Measurements from ENCODE around the gene ANKRD11.
"Not testable (repeated sequence)": the region's sequence is repeated elsewhere in the genome, so short reads cannot be mapped to it uniquely, and the experiment has no call there.

Gene ANKRD11

DNA sequence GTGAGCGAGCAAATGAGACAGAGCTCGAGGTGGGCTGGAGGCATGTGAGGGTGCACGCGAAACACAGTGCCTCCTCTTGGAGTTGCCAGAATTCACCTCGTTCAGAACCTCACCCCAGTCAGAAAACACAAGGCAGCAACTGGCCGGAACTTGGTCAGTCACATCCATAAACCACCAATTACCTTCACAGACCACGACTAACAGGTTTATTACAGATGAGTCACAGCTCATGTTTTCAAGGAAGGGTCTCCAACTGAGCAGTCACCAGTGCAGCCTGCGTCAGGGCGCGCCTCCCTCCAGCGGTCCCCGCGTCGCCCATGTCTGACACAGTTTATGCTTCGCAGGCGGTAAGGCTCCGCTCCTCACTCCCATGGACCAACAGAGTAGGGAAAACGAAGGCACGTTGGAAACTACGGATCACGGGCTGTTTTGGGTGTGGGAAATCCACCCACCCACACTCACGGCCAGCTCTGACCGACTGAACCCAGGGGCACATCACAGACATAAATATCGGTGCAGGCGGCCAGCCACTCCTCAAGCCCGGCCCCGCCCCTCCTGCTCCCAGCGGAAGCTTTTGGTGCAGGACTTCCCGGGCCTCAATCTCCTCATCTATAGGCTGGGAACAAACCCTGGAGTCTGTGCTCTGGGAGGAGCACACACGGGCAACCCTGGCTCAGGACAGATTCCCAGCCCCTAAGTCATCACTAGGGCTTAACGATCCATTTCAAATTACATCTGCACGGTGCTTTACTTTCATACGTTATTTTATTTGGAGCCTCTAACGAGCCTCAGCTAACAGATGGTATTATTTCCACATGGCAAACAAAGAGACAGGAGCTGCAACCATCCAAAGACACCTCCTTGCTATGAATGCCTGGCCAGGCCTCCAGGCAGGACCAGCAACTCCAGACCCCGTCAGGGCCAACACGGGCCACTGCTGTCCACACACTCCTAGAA is 146.6 kb downstream of the ANKRD11 start:
- DNase-seq = no peak

DNA sequence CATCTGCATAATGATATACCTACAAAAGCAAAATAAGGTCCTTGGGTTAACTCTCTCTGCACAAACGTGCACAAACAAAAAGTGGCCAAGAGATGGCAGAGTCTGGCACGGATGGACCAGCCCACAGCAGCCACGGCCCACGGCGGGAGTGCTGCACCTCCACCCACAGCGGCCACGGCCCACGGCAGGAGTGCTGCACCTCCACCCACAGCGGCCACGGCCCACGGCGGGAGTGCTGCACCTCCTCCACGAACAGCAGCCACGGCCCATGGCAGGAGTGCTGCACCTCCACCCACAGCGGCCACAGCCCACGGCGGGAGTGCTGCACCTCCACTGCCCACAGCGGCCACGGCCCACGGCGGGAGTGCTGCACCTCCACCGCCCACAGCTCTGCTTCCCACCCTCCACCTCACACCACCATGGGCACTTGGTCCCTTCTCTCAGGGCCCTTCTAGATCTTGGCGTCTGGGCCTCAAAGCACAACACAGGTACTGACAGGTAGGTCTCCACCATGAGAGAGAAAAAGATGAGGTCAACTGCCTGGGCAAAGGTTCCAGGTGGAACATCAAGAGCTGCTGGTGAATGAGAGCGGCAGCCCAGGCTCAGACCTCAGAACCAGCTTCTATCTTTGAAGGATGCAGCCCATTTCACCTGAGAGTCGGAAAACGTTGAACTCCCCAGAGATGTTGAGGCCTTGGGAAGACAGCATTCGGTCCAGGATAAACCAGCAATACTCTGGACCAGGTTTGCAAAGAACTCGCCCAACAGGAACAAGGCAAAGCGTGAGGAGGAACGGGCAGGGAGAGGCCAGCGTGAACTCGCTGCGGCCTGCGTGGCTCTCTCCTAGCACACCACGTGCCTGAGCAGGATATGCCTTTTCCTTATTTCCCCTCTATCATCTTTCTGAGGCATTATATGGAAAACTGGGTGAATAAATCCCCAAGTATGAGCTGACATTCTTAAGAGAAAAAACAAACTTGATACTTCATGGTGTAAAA is 148.4 kb downstream of the ANKRD11 start:
- no peak for DNase-seq

DNA sequence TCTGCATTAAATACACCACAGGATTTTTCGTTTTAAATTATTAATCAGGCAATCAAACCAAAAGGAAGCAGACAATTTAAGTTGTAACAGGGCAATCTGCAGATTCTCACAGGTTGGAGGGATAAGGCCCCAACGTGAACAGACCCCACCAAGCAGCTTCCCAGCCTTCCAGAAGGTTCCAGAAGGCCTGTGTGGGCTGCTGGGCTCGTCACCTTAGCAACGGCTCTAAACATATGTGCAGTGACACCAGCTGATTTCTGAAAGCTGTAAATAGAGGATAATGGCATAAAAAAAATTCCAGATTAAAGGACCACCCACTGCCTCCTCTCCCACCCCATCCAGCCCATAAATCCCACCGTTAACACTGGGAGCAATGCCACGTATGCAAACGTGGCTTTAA is 149.1 kb downstream of the ANKRD11 start:
- DNase-seq = no peak

DNA sequence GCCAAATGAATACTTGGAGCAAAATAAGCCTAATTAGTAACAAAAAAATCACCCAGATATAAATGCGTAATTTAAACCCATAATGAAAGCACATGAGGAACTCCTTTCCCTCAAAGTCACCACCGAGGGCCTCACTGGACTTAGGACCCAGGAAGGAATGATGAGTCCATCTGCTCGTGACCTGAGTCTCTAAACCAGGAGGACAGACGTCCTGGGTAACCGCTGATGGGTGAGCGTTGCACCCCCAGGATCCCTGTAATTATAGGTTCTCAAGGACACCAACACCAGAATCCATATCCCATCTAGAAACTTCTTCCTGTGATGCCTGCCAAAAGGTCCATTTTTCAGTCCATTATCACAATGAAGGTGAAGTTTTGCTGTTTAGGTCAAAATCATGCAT is 151.5 kb downstream of the ANKRD11 start:
- DNase-seq = no peak

GRCh38 chr16:89337965-89338364 is 152.4 kb downstream of the ANKRD11 start:
- no peak for DNase-seq

GRCh38 chr16:89335803-89336485 is 154.4 kb downstream of the ANKRD11 start:
- no peak for DNase-seq

DNA sequence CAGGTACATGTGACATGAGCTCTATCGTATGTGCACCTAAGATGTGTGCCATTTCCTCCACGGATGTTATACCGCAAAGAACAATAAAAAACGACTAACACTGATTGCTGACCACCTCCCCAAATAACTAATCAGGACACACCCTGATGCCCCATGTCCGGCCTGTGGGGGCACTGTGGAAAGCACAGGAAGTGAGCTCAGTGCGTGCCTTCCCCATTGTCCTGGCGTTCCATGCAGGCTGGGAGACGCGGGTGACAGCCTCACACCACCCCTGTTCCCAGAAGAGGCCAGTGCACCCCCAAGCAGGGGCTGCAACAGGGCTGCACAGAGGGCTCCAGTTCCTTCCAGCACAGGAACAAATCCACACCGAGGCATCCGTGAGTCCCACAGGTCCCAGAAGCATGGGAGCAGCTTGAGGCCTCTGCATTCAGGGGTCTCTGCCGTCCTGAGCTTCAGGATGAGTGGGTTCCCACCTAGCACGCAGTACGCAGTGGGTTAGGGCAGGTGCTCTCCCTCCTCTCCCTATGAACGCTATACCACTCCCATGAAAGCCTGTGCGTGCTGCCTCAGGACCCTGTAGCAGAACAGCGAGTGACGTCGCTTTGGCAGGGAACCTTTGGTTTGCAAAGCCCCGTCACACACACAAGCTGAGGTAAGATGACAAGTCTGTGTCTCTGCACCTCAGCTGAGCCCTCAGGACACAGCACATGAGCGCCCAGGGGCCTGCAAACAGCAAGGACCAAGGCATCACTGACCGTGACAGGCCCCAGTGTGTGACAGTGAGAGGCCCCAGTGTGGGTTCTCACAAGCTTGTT is 155.2 kb downstream of the ANKRD11 start:
- no peak for DNase-seq

- DNase-seq = no peak
These were observed 155.9 kb downstream of the ANKRD11 start for GRCh38 chr16:89334461-89334860.

DNA sequence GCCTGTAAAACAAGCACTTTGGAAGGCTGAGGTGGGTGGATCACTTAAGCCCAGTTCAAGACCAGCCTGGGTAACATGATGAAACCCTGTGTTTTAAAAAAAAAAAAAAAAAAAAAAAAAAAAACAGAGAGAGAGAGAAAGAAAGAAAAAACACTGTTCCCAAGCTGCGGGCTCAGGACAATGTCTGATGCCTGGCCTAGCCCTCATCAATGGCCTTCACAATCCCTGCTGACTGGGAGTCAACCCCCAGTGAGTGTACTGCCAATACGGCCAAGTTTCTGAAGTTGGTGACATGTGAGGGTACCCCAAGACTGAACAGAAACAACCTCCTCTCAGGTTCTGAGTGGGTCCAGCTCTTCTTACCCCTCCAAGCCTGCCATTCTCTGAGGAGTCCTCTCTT is 156.3 kb downstream of the ANKRD11 start:
- DNase-seq = no peak

GRCh38 chr16:89333401-89334001 is 156.9 kb downstream of the ANKRD11 start:
- not testable (repeated sequence) for DNase-seq

GRCh38 chr16:89332902-89333245 is 157.5 kb downstream of the ANKRD11 start:
- DNase-seq = no peak

- DNase-seq = no peak
These were observed 158.0 kb downstream of the ANKRD11 start for GRCh38 chr16:89332243-89332901.

- no peak for DNase-seq
These were observed 158.8 kb downstream of the ANKRD11 start for GRCh38 chr16:89331371-89332109.

DNA sequence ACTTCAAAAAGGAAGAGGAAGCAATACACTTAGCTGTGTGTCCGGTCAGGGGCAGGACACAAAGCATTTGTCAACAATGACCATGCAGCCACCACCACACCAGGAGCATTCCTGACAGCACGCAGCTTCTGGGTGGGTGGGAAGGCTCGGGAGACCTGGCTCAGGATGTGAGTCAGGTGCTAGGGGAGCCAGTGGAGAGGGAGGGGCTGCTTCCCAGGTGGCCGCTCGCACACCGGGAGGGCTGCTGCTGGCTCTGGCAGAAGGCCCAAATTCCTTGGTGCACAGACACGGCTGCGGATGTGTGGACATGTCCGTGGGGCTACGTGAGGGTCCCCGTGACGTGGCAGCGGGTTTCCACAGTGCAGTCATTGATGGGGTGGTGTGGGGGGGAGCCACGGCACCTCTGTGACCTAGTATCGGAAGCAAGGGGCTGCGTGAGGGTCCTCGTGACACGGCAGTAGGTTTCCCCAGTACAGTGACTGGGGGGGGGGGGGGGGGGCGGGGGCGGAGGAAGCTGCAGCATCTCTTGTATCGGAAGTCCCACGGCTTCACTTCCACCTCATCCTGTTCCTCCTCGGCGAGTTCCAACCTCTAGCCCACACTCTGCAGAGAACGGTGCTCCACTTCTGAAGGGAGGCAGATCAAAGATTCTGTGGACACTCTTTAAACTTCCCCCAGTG is 160.0 kb downstream of the ANKRD11 start:
- no peak for DNase-seq

GRCh38 chr16:89329830-89330176 is 160.6 kb downstream of the ANKRD11 start:
- DNase-seq = not testable (repeated sequence)

GRCh38 chr16:89328412-89329400 is 161.7 kb downstream of the ANKRD11 start:
- DNase-seq = not testable (repeated sequence)

DNA sequence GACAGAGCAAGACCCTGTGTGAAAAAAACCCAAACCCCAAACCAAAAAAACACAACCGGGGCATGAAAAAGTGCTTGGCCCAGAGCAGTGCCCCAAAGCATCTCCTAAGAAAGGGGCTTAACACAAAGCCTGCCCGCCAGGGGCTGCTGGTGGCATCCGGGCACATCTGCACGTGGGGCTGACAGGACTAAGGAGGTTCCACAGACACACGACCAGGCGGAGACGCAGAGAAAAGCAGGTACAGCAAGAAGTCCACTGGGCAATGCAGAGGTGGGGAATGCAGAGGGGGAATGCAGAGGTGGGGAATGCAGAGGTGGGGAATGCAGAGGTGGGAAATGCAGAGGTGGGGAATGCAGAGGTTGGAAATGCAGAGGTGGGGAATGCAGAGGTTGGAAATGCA is 163.6 kb downstream of the ANKRD11 start:
- DNase-seq = no peak

DNA sequence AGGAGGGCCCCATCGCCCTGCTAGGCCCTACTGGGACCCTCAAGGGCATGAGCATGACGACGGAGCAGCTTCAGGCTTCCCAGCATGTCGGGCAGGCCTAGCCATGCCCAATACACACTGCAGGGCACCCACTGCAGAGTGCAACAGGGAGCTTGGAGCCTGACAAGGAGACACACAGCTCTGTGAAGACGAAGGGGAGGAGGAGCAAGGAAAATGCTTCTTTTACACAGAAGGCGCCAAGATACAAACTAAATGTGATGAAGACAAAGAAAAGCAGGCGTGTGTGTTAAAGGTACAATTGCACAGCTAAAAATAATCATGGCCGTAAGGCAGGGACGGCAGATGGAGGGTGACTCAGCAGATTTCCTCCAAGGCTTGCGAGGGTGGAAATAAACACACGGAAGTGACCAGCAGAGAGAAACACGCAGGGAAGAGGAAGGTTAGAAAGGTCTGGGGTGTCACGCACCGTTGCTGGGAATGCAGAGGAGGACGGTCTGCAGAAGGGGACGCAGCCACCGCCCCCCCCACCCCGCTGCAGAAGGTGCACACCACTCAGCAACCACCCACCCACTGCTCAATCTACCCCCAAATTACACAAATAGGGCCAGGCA is 164.4 kb downstream of the ANKRD11 start:
- DNase-seq = no peak

All from activated CD4-positive, alpha-beta T cell treated with anti-CD3 and anti-CD28 coated beads, Interleukin-2, amount 50 U/mL, for 48 hours (primary cell).